Superior temporal gyrus (tissue), 1 donor: ENCODE data around the gene EFNA1.

Experiments used
- DNase-seq: peaks from one replicate; pipeline ENCODE4 v3.0.0-alpha.2; 2016; ENCODE audit errors: extremely low spot score

Gene EFNA1, protein sequence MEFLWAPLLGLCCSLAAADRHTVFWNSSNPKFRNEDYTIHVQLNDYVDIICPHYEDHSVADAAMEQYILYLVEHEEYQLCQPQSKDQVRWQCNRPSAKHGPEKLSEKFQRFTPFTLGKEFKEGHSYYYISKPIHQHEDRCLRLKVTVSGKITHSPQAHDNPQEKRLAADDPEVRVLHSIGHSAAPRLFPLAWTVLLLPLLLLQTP

DNA sequence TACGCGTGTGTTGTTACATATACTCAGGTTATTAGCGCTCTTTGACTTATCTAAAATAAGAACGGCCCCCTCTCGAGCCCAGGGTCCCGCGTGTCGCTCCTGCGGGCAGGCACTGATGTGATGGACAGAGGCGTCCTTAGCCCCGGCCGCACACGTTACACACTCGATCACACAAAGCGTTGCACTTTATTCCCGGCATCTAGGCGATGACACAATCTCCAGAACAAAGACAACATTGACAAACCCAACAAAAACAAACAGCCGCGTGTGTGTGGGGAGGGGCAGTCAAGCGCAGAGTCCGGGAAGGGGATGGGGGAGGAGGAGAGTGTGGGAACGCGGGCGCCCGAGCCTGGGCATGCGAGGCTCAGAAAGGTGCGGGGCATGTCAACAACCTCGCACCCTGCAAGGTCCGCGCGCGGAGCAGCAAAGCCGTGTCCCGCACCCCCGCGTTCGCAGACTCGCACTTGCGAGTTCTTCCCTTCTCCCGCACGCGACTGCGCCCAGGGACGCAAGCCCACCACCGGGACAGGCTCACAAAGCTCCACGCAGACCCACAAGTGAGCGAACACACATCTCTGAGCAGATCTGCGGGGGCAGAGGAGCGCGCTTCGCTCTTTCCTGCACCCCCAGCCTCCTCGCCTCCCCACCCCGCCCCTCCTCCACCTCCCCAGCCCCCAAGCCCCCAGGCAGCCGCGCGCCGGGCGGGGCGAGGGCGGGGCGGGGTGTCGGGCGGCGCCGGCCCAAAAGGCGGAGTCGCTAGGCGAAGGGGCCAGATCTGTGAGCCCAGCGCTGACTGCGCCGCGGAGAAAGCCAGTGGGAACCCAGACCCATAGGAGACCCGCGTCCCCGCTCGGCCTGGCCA, at the start of gene EFNA1:
TSS of gene EFNA1 (plus strand) at position 772 of the 862 bp plus-strand sequence. CDS start 102 bp downstream, outside the sequence.
- DNase-seq = peak; percentile 97

DNA sequence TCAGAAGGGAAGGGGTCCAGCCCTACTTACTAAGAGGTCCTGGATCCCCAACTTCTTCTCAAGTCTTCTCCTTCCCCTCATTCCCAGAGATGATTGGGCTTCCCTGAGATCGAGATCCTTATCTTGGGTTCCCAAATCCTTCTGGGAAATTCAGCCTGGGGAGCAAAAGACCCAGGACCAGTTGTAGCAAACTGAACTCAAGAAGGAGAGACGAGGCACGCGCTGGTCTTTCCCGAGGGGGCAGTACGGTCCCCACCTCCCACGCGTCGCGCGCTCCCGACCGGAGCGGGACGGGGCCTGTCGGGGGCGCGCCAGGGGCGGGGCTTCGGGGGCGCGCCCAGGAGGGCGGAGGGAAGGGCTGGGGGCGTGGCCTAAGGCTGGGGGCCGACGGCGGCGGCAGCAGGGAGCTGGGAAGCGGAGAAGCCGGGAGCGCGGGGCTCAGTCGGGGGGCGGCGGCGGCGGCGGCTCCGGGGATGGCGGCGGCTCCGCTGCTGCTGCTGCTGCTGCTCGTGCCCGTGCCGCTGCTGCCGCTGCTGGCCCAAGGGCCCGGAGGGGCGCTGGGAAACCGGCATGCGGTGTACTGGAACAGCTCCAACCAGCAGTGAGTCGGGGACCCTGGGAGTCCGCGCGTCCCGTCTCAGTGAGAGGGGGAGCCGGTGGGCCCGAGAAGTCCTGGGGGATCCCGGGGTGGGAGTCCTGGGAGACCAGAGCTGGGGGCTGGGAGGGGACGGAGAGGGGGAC, 49.0 kb upstream of the EFNA1 start, which contains the start of gene EFNA3:
TSS of gene EFNA3 (plus strand) at position 369 of the 741 bp plus-strand sequence. CDS start at position 474, 105 bp downstream.
- peak; percentile 64 for DNase-seq

DNA sequence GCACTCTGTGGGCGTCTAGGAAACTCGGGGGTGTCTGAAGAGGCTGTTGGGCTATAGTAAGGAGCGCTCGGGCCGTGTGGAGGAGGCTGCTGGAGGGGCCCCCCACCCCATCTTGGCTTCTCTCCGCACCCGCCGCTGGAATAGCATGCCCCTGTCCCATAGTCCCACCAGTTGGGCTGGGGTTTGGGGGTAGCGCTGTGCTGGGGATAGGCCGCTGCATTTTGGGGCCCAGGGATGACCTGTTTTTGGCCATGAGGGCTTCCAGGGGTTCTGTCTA, 48.5 kb upstream of the EFNA1 start:
- DNase-seq = no peak

DNA sequence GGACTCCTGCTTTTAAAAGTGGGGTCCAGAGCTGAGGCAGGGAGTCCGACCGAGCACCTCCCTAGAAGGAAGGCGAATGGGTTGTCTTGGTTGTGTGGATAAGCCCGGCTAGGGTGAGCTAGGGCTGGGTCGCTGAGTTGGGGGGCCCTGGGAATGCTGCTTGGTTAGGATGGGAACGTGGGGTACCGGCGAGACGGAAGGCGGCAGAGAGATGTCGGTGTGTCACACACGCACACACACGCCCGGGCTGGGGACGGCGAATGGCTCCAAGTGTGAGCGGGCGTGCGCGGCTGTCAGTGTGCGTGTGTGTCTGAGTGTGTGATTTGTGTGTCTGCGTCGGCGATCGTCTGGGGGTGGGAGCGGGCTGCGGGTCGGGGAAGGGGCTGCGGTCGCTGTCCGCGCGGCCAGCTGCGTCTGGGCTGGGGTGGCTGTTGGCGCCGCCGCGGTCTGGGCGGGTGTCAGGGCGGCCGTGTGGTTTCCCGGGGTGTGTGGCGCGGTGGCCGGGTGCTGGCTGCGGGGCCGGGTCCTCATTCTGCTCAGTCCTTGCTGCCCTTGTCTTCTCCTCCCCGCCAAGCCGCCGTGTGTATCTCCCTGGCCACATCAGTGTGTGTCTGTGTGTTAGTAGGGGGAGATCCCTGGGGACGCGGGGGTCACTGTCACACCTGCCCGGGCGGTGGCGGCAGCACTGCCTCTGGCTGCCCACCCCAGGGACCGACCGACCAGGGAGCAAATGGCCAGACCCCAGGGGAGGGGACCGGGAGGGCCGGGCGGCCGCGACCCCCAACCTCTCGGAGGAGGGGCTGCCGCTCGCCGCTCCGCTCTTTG, 48.0 kb upstream of the EFNA1 start:
- DNase-seq = no peak

DNA sequence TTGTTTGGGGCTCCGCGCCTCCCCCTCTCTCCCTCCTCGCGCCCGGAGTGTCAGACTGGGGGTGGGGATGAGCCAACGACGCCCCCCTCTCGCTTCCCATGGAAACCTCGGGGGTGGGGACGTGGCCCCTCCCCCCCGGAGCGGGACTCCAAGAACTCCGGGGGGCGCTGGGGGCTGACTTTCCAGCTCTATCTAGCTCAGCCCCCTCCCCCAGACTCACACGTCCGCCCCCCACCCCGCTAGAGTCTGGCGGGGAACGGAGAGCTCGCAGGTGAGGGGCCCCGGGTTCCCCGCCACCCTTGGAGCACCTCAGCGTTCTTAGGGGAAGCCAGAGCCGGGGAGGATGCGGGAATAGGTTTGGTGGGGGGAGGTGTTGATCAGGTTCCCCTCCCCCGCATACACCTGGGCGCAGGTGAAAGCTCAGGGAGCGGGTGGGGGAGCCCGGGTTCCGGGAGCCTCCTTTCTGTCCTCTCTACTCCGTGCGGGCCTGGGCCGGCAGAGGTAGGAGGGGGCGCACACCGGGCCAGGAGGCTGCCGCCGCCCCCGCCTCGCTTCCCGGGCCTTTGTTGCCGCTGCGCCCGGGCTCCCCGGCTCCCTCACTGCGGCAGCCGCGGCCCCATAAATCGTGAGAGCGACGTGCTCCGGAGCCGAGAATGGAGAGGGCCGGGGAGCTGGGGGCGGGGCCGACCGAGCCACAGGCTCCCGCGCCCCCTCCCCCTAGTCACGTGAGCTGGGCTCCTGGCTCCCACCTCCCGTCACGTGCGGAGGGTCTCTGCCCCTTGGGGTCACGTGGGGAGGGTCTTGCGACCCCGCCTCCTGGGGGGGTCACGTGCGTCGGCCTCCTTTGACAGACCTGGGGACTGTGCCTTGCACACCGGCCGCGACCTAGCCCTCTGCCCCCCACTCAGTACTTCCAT, 47.1 kb upstream of the EFNA1 start:
- DNase-seq = no peak

DNA sequence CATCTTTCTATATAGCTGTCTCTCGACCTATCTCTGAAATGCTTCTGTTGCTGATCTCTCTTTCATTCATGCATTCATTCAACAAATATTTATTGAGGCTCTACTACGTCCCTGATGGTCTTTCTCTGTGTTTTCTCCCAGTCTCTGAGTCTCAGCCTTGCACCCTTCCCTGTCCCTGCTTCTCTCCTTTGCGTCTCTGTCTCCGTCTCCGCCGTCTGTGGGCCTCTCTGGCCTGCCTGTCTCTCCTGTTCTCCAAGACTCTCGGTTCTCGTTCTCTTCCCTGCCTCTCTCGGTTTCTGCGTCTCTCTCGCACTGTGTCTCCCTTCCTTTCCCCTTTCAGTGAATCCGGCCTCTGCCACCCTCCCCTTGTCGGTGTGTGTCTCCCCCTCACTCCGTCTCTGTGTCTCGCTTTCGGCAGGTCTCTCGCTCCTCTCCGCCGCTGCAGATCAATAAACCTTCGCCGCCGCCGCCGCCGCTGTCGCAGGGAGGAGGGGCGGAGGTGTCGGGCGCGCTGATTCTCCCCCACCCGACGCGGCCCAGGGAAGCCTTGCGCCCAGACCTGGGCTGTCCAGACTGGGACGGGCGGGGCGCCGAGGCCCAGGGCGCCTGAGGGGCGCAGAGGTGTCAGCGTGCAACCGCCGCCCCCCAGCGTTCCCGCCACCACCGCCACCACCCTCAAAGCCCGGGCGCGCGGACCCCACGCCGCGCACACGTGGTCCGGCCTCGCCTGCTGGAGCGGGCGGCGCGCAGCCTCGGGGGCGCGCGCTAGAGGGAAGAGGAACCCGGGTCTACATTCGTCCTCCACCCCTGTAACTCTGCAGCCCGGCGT, 46.0 kb upstream of the EFNA1 start:
- DNase-seq = peak; percentile 47

DNA sequence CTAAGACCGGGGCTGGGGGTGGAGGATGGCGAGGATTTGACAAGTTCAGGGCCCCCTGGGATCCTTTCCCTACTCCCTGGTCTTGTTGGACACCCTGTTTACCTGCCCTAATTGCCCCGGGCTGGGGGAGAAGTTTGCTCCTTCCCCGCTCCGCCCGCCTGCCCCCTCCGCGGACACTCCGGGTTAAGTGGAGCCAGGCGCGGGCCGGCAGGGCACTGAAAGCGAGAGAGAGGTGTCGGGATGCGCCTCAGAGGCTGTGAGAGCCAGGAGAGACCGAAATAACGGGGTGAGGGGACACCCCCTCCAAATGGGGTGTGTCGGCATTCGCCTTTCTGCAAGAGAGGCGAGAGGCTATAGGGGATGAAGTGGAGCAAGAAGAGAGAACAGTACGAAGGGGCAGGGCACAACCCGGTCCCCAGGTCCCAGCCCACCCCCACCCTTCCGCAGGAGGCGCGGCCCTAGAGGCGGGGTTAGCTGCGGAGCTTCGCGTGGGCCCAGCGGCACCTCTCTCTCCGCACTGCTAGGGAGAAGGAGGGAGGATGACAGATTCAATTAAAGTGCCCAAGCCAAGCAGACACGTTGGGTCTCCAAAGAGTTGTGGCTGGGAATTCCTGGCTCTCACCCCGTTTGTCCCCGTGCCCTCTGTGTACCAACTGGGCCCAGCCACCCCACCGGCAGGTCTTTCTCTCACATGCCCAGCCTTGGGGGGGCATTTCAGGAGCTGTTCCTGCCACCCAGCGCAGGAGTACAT, 45.2 kb upstream of the EFNA1 start:
- DNase-seq = no peak

DNA sequence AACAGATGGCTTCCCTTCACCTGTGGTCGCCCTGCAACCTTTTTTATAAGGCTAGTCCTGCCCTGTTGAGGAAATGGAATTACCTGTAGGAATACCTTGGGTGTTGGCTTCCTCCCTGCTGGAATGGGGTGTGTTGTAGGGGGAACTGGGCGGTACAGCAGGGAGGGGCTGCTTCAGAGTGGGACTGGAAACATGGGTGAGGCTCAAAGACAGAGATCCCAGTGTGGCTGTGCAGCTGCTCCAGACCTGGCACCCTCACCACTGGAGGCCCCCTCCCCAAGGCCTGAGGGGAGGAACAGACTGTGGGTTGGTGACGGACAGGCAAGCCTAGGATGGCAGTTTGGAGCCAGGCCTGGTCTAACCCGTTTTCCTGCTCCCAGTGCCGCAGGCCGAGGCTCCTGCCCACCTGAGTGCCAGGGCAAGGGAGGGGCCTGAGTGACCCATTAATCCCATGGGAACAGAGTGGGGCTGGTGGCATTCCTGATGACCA, 44.6 kb upstream of the EFNA1 start:
- no peak for DNase-seq

DNA sequence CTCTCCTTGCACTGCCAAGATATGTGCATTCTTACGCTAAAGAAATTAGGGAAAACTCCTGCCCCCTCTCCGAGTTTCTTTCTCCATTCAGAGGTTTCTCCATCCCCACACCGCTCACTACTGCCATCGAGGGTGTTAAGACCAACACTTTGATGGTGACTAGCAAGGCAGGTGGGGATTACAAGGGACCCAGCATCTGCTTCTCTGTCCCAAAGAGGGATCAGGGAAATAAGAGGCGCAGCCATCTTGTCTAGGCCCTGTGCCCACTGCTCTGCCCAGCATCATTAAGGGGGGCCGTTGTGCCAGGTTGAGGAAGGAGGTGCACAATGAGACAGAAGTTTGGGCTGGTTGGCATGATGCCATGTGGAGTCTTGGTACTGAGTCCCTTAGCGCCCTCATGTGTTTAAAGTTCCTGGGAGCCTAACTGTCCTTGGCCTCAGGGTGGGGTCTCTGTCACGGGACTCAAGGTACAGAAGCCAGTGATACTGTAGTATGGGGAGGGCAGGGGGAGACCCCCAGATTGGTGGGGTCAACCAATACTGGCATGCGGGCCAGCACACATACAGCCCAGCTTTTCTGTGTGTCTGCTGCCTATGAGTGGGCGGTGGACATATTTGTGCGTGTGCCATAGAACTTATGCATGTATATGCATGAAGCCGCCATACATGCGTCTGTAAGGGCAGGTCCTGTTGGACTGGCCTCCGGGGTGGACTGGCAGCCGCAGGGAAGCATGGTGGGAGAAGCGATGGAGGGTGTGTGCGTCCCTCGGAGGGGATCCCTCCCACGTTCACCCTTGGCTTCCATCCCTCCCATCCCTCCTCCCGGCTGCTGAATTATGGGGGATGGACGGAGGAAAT, 43.6 kb upstream of the EFNA1 start:
- DNase-seq = peak; percentile 69

DNA sequence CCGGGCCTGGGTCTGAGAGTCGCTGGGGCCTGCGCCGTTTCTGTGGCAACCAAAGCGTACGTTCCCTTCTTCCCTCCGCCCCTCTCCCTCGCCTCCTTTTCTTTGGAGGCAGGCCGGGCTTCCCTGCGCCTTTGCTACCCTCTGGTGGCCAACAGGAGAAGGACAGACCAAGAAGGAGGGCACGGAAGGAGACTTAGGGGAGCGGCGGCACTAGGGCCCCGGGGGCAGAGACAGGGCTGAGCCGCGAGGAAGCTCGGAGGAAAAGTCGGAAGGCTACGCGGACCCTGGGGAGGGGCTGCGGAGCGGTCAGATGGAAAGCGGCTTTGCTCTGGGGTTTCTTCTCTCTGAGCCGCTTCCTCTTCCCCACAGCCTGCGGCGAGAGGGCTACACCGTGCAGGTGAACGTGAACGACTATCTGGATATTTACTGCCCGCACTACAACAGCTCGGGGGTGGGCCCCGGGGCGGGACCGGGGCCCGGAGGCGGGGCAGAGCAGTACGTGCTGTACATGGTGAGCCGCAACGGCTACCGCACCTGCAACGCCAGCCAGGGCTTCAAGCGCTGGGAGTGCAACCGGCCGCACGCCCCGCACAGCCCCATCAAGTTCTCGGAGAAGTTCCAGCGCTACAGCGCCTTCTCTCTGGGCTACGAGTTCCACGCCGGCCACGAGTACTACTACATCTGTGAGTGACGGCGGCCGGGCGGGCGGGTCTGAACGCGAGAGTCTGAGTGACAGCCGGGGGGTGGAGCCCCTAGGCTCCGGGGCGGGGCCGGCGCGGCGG, 42.8 kb upstream of the EFNA1 start:
- peak; percentile 95 for DNase-seq

DNA sequence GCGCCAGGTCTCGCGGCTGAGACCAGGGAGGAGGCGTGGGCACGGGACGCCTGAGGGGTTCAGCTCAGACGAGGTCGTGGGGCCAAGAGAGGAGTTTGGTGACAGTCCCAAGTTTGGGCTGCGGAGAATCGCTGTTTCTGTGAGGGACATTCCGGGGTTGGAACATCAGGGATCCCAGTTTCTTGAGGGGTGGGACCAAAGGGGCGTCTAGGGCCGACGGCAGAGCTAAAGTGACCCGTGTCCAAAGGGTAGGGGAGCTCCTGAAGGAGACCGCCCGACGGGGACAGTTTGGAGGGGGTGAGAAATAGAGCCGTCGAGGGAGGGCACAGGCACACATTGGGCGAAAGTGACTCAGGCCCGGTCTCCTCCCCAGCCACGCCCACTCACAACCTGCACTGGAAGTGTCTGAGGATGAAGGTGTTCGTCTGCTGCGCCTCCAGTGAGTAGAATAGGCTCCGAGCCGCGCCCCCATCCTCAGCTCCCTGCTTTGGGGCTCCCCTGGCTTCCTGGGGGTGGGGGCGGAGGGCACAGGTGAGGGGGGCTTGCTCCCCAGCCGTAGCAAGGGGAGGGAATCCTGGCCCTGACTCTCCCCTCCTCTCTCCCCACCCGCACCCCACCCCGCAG, 42.1 kb upstream of the EFNA1 start:
- no peak for DNase-seq

DNA sequence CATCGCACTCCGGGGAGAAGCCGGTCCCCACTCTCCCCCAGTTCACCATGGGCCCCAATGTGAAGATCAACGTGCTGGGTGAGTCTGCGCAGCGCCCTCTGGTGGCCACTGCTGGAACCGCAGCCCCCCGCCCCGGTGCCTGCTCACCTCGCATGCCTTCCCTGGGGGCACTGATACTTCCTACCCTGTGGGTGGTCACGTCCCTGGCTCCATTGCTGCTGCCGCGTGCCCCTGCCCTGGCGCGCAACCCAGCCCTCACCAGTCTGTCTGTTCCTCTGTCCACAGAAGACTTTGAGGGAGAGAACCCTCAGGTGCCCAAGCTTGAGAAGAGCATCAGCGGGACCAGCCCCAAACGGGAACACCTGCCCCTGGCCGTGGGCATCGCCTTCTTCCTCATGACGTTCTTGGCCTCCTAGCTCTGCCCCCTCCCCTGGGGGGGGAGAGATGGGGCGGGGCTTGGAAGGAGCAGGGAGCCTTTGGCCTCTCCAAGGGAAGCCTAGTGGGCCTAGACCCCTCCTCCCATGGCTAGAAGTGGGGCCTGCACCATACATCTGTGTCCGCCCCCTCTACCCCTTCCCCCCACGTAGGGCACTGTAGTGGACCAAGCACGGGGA, 41.4 kb upstream of the EFNA1 start:
- peak; percentile 57 for DNase-seq

DNA sequence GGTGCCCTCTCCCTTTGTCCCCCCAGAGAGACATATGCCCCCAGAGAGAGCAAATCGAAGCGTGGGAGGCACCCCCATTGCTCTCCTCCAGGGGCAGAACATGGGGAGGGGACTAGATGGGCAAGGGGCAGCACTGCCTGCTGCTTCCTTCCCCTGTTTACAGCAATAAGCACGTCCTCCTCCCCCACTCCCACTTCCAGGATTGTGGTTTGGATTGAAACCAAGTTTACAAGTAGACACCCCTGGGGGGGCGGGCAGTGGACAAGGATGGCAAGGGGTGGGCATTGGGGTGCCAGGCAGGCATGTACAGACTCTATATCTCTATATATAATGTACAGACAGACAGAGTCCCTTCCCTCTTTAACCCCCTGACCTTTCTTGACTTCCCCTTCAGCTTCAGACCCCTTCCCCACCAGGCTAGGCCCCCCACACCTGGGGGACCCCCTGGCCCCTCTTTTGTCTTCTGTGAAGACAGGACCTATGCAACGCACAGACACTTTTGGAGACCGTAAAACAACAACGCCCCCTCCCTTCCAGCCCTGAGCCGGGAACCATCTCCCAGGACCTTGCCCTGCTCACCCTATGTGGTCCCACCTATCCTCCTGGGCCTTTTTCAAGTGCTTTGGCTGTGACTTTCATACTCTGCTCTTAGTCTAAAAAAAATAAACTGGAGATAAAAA, 40.7 kb upstream of the EFNA1 start:
- DNase-seq = no peak

DNA sequence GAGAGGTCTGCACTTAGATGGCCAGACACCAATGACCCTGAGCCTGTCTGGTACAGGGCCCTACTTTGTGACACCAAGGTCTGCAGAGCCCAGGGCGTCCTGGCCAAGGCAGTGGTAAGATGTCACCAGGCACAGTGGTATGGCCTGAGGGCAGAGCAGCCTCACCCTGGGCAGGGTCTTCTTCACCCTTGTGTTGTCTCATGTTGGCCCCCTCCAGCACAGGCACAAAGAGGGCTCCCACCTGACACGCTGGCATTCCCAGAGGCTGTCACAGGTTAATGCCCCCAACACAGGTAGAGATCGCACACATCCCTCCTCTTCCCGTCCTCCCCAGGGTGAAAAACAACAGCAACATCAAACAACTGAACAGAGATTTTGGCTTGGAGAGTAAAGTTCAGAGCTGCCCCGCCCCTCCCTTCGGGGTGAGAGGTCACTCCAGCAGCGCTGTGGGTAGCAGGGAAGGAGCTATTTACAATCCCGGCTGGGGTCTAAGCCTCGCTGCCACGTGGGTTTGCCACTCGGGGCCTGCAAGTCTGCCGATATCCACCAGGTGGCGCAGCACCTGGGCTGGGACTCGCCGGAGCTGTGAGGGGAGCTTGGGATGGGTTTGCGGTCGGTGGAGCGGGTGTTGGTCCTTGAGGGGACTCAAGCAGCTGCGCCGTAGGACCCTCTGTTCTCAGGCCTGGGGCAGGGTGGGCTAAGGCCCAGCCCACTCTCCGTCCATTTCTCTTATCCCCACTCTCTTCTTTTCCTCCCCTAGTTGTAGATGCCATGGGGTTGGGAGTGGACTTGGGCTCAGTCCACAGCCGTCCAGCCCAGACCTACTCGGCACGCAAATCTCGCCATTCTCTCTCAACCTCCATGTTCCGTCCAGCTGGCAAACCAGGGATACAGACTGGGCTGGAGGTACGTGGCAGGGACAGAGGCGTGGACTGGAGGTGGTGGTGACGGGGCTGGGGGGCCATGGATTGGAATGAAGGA, 36.3 kb upstream of the EFNA1 start:
- peak; percentile 88 for DNase-seq
